HepG2 (cell line): ENCODE measurements around the gene SPSB2. TPM values are rescaled to one million over a fixed set of nuclear protein-coding genes. Genes with fewer than 3 reads are reported as not detected.

Experiments used
- CBFB ChIP-seq: sonication (generic); formaldehyde crosslinking; IDR thresholded peaks from 2 replicates; pipeline ENCODE4 v1.4.0; 2020; ENCODE audit warnings: missing genetic modification reagents
- EP300 ChIP-seq, 3 experiments: sonication (generic) in 1 of 3; formaldehyde crosslinking in 1 of 3; IDR thresholded peaks; 2 replicates each; pipeline versions ENCODE4 v1.5.1 to v1.6.1; 2011 to 2020; ENCODE audit warnings: low read depth in 2 of 3, low read length in 2 of 3, borderline replicate concordance in 1 of 3, improper control_type of control experiment in 1 of 3, mild to moderate bottlenecking in 1 of 3, missing genetic modification reagents in 1 of 3, moderate library complexity in 1 of 3
- FOXC1 ChIP-seq: sonication (generic); formaldehyde crosslinking; IDR thresholded peaks from 2 replicates; pipeline ENCODE4 v1.8.0; 2022; ENCODE audit warnings: mild to moderate bottlenecking, missing genetic modification reagents, borderline replicate concordance
- IRF9 ChIP-seq: sonication (generic); formaldehyde crosslinking; IDR thresholded peaks from 2 replicates; pipeline ENCODE4 v1.8.0; 2022; ENCODE audit warnings: missing genetic modification reagents, mild to moderate bottlenecking, borderline replicate concordance
- ISL2 ChIP-seq: sonication (generic); formaldehyde crosslinking; IDR thresholded peaks from 2 replicates; pipeline ENCODE4 v1.5.0; 2020; ENCODE audit warnings: missing genetic modification reagents
- MNT ChIP-seq: fragments of 450-650 bp; IDR thresholded peaks from 2 replicates; pipeline ENCODE4 v1.6.1; 2016
- SIN3B ChIP-seq: fragments of 150-350 bp; IDR thresholded peaks from 2 replicates; pipeline ENCODE4 v1.6.1; 2014; ENCODE audit warnings: low read length
- SMAD3 ChIP-seq: sonication (generic); formaldehyde crosslinking; IDR thresholded peaks from 2 replicates; pipeline ENCODE4 v1.4.0; 2020; ENCODE audit warnings: missing genetic modification reagents
- SMARCC2 ChIP-seq: fragments of 450-650 bp; IDR thresholded peaks from 2 replicates; pipeline ENCODE4 v1.6.1; 2017; ENCODE audit warnings: antibody characterized with exemption, mild to moderate bottlenecking
- TCF12 ChIP-seq, 2 experiments: fragments of 450-650 bp in 1 of 2; sonication (generic) in 1 of 2; formaldehyde crosslinking in 1 of 2; IDR thresholded peaks; 2 replicates each; pipeline versions ENCODE4 v1.6.1 to v1.8.0; 2017 to 2022; ENCODE audit warnings: antibody characterized with exemption in 1 of 2, mild to moderate bottlenecking in 1 of 2, missing genetic modification reagents in 1 of 2, moderate library complexity in 1 of 2
- ZBTB2 ChIP-seq: sonication (generic); formaldehyde crosslinking; IDR thresholded peaks from 2 replicates; pipeline ENCODE4 v1.8.0; 2022; ENCODE audit warnings: low read depth, missing genetic modification reagents
- ZBTB21 ChIP-seq: sonication (generic); formaldehyde crosslinking; IDR thresholded peaks from 2 replicates; pipeline ENCODE4 v1.4.0; 2020; ENCODE audit warnings: missing genetic modification reagents
- ZBTB38 ChIP-seq: sonication (generic); formaldehyde crosslinking; IDR thresholded peaks from 2 replicates; pipeline ENCODE4 v1.5.1; 2020; ENCODE audit warnings: mild to moderate bottlenecking, missing genetic modification reagents
- ZNF232 ChIP-seq: sonication (generic); formaldehyde crosslinking; IDR thresholded peaks from 2 replicates; pipeline ENCODE4 v1.4.0; 2020; ENCODE audit warnings: missing genetic modification reagents, borderline replicate concordance
- ZNF580 ChIP-seq: IDR thresholded peaks from 2 replicates; pipeline ENCODE4 v1.6.1; 2016; ENCODE audit warnings: low read depth, borderline replicate concordance
- polyA plus RNA-seq, 8 experiments: library from polyadenylated mRNA; depleted of rRNA in 3 of 8; stranded (reverse) in 7 of 8; unstranded in 1 of 8; fragments of >200 nt; fragmentation: Illumina TruSeq in 4 of 8; extraction: Trizol in 4 of 8; gene quantifications; 2 replicates each; pipeline versions ENCODE4 v1.2.1 to v1.2.3, GENCODE V29; 2011 to 2016; ENCODE audit warnings: low read depth in 4 of 8, missing spikeins in 1 of 8, mixed read lengths in 1 of 8; ENCODE audit not compliant: insufficient read depth in 1 of 8
- total RNA-seq, 5 experiments: library from RNA; depleted of rRNA; stranded (reverse); fragments of >200 nt; fragmentation: Illumina TruSeq; extraction: Trizol; gene quantifications; 2 replicates each; pipeline ENCODE4 v1.2.3, GENCODE V29; 2016; ENCODE audit warnings: low read depth in 1 of 5
- TF ChIP-seq, protein P1 (sequence below): sonication (generic); formaldehyde crosslinking; IDR thresholded peaks from 2 replicates; pipeline ENCODE4 v1.4.0; 2020; ENCODE audit warnings: mild to moderate bottlenecking, missing genetic modification reagents
- TF ChIP-seq, protein P2 (sequence below): sonication (generic); formaldehyde crosslinking; IDR thresholded peaks from 2 replicates; pipeline ENCODE4 v1.4.0; 2020; ENCODE audit warnings: low read depth, mild to moderate bottlenecking, missing genetic modification reagents
- TF ChIP-seq, protein P3 (sequence below), 2 experiments: sonication (generic) in 1 of 2; formaldehyde crosslinking in 1 of 2; IDR thresholded peaks; 2 replicates each; pipeline versions ENCODE4 v1.5.1 to v1.6.1; 2011 to 2020; ENCODE audit warnings: borderline replicate concordance in 1 of 2, low read depth in 1 of 2, low read length in 1 of 2, mild to moderate bottlenecking in 1 of 2, missing genetic modification reagents in 1 of 2, moderate library complexity in 1 of 2

SPSB2 gene
- total and polyA plus RNA-seq, 2 of the 13 experiments (the other 11 are each of a cell fraction or from before 2014, with no cell fraction given), result 2.0 to 6.2 TPM

- TF ChIP-seq ZBTB2 (CRISPR knock-in tag), result no peak
- no peak for TF ChIP-seq SIN3B
- no peak for TF ChIP-seq SMARCC2
- TF ChIP-seq ZNF232 (CRISPR knock-in tag), result no peak
- no peak for TF ChIP-seq ISL2
- no peak for TF ChIP-seq IRF9 (CRISPR knock-in tag)
- TF ChIP-seq TCF12 (IDR thresholded peaks at IDR 0.05), result no peak
- peak; percentile 57; the same call in 1 of the 2 replicates for TF ChIP-seq TCF12 (CRISPR knock-in tag; IDR thresholded peaks at IDR 0.05)
- TF ChIP-seq, protein P1, sequence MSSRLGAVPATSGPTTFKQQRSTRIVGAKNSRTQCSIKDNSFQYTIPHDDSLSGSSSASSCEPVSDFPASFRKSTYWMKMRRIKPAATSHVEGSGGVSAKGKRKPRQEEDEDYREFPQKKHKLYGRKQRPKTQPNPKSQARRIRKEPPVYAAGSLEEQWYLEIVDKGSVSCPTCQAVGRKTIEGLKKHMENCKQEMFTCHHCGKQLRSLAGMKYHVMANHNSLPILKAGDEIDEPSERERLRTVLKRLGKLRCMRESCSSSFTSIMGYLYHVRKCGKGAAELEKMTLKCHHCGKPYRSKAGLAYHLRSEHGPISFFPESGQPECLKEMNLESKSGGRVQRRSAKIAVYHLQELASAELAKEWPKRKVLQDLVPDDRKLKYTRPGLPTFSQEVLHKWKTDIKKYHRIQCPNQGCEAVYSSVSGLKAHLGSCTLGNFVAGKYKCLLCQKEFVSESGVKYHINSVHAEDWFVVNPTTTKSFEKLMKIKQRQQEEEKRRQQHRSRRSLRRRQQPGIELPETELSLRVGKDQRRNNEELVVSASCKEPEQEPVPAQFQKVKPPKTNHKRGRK, result no peak
- TF ChIP-seq, protein P2, sequence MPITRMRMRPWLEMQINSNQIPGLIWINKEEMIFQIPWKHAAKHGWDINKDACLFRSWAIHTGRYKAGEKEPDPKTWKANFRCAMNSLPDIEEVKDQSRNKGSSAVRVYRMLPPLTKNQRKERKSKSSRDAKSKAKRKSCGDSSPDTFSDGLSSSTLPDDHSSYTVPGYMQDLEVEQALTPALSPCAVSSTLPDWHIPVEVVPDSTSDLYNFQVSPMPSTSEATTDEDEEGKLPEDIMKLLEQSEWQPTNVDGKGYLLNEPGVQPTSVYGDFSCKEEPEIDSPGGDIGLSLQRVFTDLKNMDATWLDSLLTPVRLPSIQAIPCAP (CRISPR knock-in tag), result no peak
- TF ChIP-seq ZNF580 (CRISPR knock-in tag), result no peak
- no peak for TF ChIP-seq SMAD3 (CRISPR knock-in tag)
- TF ChIP-seq FOXC1 (CRISPR knock-in tag), result no peak; the same call in 1 of the 2 replicates
- TF ChIP-seq CBFB (CRISPR knock-in tag), result no peak
- TF ChIP-seq, protein P3, sequence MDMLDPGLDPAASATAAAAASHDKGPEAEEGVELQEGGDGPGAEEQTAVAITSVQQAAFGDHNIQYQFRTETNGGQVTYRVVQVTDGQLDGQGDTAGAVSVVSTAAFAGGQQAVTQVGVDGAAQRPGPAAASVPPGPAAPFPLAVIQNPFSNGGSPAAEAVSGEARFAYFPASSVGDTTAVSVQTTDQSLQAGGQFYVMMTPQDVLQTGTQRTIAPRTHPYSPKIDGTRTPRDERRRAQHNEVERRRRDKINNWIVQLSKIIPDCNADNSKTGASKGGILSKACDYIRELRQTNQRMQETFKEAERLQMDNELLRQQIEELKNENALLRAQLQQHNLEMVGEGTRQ (IDR thresholded peaks at IDR 0.05; ENCODE audit: low read depth, low read length), result no peak
- TF ChIP-seq, protein P3 (CRISPR knock-in tag; IDR thresholded peaks at IDR 0.05; ENCODE audit: borderline replicate concordance), result peak; percentile 30; the same call in 1 of the 2 replicates
- TF ChIP-seq ZBTB38, result 0 out of 2 replicates have a peak, but pooled peaks have one; percentile 24
- TF ChIP-seq ZBTB21, result no peak
- no peak for TF ChIP-seq MNT
- TF ChIP-seq EP300 (IDR thresholded peaks at IDR 0.05; ENCODE audit: low read depth in 2 of 2, low read length in 2 of 2), result no peak
- no peak for TF ChIP-seq EP300 (CRISPR knock-in tag; IDR thresholded peaks at IDR 0.05; ENCODE audit: borderline replicate concordance)
Measured at GRCh38 chr12:6828781-6829535, 44.1 kb downstream of the SPSB2 start (continued).
